Liver (tissue), 9 donors: Measurements from ENCODE around the gene MAPK8. TPM values are rescaled to one million over a fixed set of nuclear protein-coding genes. Genes with fewer than 3 reads are reported as not detected.

Experiments used
- DNase-seq: peaks from one replicate; pipeline ENCODE4 v3.0.0-alpha.2; 2017; ENCODE audit warnings: low spot score
- H3K27ac ChIP-seq, 2 donors: one replicate each; pipeline ENCODE4 v1.7.0; 2013; ENCODE audit warnings: inconsistent platforms in 2 of 2, low read length in 2 of 2, control low read depth in 1 of 2, low read depth in 1 of 2, mild to moderate bottlenecking in 1 of 2
- H3K27me3 ChIP-seq, 4 donors: one replicate each; pipeline versions ENCODE4 v1.6.1 to v1.7.0; 2013; ENCODE audit warnings: low read length in 3 of 4, inconsistent platforms in 1 of 4, mild to moderate bottlenecking in 1 of 4, moderate library complexity in 1 of 4; ENCODE audit not compliant: control insufficient read depth in 4 of 4, insufficient read depth in 4 of 4
- H3K36me3 ChIP-seq, 4 donors: one replicate each; pipeline versions ENCODE4 v1.6.1 to v1.7.0; 2013; ENCODE audit warnings: low read length in 3 of 4, mild to moderate bottlenecking in 3 of 4, low read depth in 1 of 4, moderate library complexity in 1 of 4; ENCODE audit not compliant: control insufficient read depth in 4 of 4, insufficient read depth in 3 of 4
- H3K4me1 ChIP-seq, 4 donors: one replicate each; pipeline versions ENCODE4 v1.6.1 to v1.7.0; 2013; ENCODE audit warnings: low read length in 3 of 4, mild to moderate bottlenecking in 3 of 4, moderate library complexity in 1 of 4; ENCODE audit not compliant: control insufficient read depth in 4 of 4, insufficient read depth in 4 of 4
- H3K4me3 ChIP-seq, 3 donors: one replicate each; pipeline versions ENCODE4 v1.6.1 to v1.7.0; 2013; ENCODE audit warnings: low read length in 3 of 3, control low read depth in 1 of 3, low read depth in 1 of 3, mild to moderate bottlenecking in 1 of 3
- H3K9ac ChIP-seq, 2 donors: one replicate each; pipeline ENCODE4 v1.7.0; 2013; ENCODE audit warnings: low read length in 2 of 2, mild to moderate bottlenecking in 2 of 2, moderate library complexity in 2 of 2, control low read depth in 1 of 2, low read depth in 1 of 2
- H3K9me3 ChIP-seq, 4 donors: one replicate each; pipeline versions ENCODE4 v1.6.1 to v1.7.0; 2013; ENCODE audit warnings: low read length in 3 of 4; ENCODE audit not compliant: control insufficient read depth in 4 of 4
- EGR1 ChIP-seq, 2 donors: IDR thresholded peaks; 2 replicates each; pipeline ENCODE4 v1.6.1; 2016 to 2018; ENCODE audit warnings: antibody characterized with exemption in 2 of 2, low read depth in 2 of 2
- FOXA1 ChIP-seq: IDR thresholded peaks from 2 replicates; pipeline ENCODE4 v1.6.1; 2016; ENCODE audit warnings: antibody characterized with exemption
- FOXA2 ChIP-seq: IDR thresholded peaks from 2 replicates; pipeline ENCODE4 v1.6.1; 2016; ENCODE audit warnings: antibody characterized with exemption
- GABPA ChIP-seq, 2 donors: IDR thresholded peaks in 1 of 2; conservative IDR thresholded peaks in 1 of 2; 2 replicates each; pipeline ENCODE4 v1.6.1; 2016; ENCODE audit warnings: antibody characterized with exemption in 2 of 2, mild to moderate bottlenecking in 1 of 2, moderate library complexity in 1 of 2
- HNF4A ChIP-seq, 2 donors: conservative IDR thresholded peaks; 2 replicates each; pipeline ENCODE4 v1.6.1; 2016; ENCODE audit warnings: antibody characterized with exemption in 2 of 2, mild to moderate bottlenecking in 2 of 2
- HNF4G ChIP-seq: IDR thresholded peaks from 2 replicates; pipeline ENCODE4 v1.6.1; 2016; ENCODE audit warnings: antibody characterized with exemption
- JUND ChIP-seq, 2 donors: IDR thresholded peaks; 2 replicates each; pipeline ENCODE4 v1.6.1; 2016; ENCODE audit warnings: antibody characterized with exemption in 2 of 2
- NR2F2 ChIP-seq: IDR thresholded peaks from 2 replicates; pipeline ENCODE4 v1.6.1; 2016; ENCODE audit warnings: antibody characterized with exemption
- RAD21 ChIP-seq, 2 donors: IDR thresholded peaks; 2 replicates each; pipeline ENCODE4 v1.6.1; 2016; ENCODE audit warnings: antibody characterized with exemption in 2 of 2, mild to moderate bottlenecking in 2 of 2
- RXRA ChIP-seq, 2 donors: IDR thresholded peaks; 2 replicates each; pipeline ENCODE4 v1.6.1; 2017 to 2018; ENCODE audit warnings: antibody characterized with exemption in 2 of 2, mild to moderate bottlenecking in 1 of 2
- SP1 ChIP-seq: IDR thresholded peaks from 2 replicates; pipeline ENCODE4 v1.6.1; 2018; ENCODE audit warnings: antibody characterized with exemption, mild to moderate bottlenecking
- TAF1 ChIP-seq: conservative IDR thresholded peaks from 2 replicates; pipeline ENCODE4 v1.6.1; 2016; ENCODE audit warnings: antibody characterized with exemption, mild to moderate bottlenecking
- YY1 ChIP-seq: IDR thresholded peaks from 2 replicates; pipeline ENCODE4 v1.6.1; 2016; ENCODE audit warnings: antibody characterized with exemption, mild to moderate bottlenecking
- WGBS: extraction: QIAGEN DNeasy Blood & Tissue Kit; methylation state at CpG from one replicate; pipeline ENCODE4 v1.1.7; 2013; 5-methylcytosine and 5-hydroxymethylcytosine counted together
- polyA plus RNA-seq, 2 donors: library from polyadenylated mRNA; stranded (reverse) in 1 of 2; unstranded in 1 of 2; fragments of 200-250 nt in 1 of 2; fragments of >200 nt in 1 of 2; fragmentation: Nextera tagmentation in 1 of 2; extraction: Ambion mirVana in 1 of 2; gene quantifications; one replicate each; pipeline versions ENCODE4 v1.2.1 to v1.2.3, GENCODE V29; 2013 to 2015
- total RNA-seq, 2 donors: library from RNA; depleted of rRNA; stranded (reverse); fragments of >200 nt; gene quantifications; one replicate each; pipeline ENCODE4 v1.2.3, GENCODE V29; 2014
- TF ChIP-seq, protein P1 (sequence below): IDR thresholded peaks from 2 replicates; pipeline ENCODE4 v1.6.1; 2016; ENCODE audit warnings: antibody characterized with exemption
- TF ChIP-seq, protein P2 (sequence below): IDR thresholded peaks from 2 replicates; pipeline ENCODE4 v1.6.1; 2016; ENCODE audit warnings: antibody characterized with exemption
- TF ChIP-seq, protein P3 (sequence below): IDR thresholded peaks from 2 replicates; pipeline ENCODE4 v1.6.1; 2016; ENCODE audit warnings: antibody characterized with exemption
- TF ChIP-seq, protein P4 (sequence below): IDR thresholded peaks from 2 replicates; pipeline ENCODE4 v1.6.1; 2016; ENCODE audit warnings: antibody characterized with exemption, mild to moderate bottlenecking
- TF ChIP-seq, protein P5 (sequence below): fragments of 150-350 bp; IDR thresholded peaks from 2 replicates; pipeline ENCODE4 v1.5.1; 2017; ENCODE audit warnings: improper control_type of control experiment, low read depth, low read length; ENCODE audit not compliant: missing input control
- donor health status: healthy.
- donor health status: healthy.
- donor health status: healthy.
- donor health status: healthy.
- donor health status: healthy.

Gene MAPK8
- total and polyA plus RNA-seq, 4 donors = 14.9 to 51.6 (median 24.8) TPM

DNA sequence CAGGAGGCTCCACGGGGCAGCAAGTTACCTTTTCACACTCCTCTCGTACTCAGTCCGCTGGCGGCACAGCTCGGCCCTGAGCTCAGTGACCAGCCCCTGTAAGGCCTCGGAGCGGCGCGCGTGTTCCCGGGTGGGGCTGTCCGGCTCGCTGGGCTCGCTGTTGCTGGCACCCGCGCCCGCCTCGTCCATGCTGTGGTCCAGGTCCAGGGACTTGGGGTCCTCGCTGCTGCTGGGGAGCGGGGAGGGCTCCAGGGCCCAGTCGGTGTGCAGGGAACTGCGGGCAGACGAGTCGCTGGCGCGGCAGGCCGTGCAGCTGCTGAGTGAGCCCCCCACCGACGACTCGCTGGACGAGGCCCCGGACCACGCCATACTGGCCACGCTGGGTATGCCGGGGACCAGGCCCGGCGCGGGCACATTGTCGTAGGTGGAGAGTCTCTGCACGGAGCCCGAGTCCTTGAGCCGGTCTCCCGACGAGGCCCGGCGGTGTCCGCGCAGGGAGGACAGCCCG lies 143.8 kb downstream of the MAPK8 start:
- Histone ChIP-seq H3K9ac (no peak overlapping the region), H3K9me3 (no peaks in the 10 kb centered on the region), H3K27me3 (no peaks in the 10 kb centered on the region), H3K27ac (no peak overlapping the region), H3K4me1 (no peaks in the 10 kb centered on the region), H3K36me3 (no peaks in the 10 kb centered on the region), H3K4me3 (no peak overlapping the region)
- WGBS = 95% methylated on average over 49 of the region's 49 CpGs
- no peak for DNase-seq
- TF ChIP-seq YY1 = no peak
- TF ChIP-seq TAF1 = no peak
- no peak for TF ChIP-seq RAD21 (IDR thresholded peaks at IDR 0.05)
- TF ChIP-seq, protein P1, sequence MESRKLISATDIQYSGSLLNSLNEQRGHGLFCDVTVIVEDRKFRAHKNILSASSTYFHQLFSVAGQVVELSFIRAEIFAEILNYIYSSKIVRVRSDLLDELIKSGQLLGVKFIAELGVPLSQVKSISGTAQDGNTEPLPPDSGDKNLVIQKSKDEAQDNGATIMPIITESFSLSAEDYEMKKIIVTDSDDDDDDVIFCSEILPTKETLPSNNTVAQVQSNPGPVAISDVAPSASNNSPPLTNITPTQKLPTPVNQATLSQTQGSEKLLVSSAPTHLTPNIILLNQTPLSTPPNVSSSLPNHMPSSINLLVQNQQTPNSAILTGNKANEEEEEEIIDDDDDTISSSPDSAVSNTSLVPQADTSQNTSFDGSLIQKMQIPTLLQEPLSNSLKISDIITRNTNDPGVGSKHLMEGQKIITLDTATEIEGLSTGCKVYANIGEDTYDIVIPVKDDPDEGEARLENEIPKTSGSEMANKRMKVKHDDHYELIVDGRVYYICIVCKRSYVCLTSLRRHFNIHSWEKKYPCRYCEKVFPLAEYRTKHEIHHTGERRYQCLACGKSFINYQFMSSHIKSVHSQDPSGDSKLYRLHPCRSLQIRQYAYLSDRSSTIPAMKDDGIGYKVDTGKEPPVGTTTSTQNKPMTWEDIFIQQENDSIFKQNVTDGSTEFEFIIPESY = no peak
- no peak for TF ChIP-seq SP1
- no peak for TF ChIP-seq NR2F2
- TF ChIP-seq, protein P2, sequence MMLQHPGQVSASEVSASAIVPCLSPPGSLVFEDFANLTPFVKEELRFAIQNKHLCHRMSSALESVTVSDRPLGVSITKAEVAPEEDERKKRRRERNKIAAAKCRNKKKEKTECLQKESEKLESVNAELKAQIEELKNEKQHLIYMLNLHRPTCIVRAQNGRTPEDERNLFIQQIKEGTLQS = no peak
- TF ChIP-seq, protein P3, sequence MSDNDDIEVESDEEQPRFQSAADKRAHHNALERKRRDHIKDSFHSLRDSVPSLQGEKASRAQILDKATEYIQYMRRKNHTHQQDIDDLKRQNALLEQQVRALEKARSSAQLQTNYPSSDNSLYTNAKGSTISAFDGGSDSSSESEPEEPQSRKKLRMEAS = no peak
- no peak for TF ChIP-seq JUND (IDR thresholded peaks at IDR 0.05)
- no peak for TF ChIP-seq FOXA2
- TF ChIP-seq HNF4A (conservative IDR thresholded peaks at IDR 0.05) = no peak
- no peak for TF ChIP-seq EGR1 (IDR thresholded peaks at IDR 0.05; ENCODE audit: low read depth in 2 of 2)
- TF ChIP-seq, protein P4, sequence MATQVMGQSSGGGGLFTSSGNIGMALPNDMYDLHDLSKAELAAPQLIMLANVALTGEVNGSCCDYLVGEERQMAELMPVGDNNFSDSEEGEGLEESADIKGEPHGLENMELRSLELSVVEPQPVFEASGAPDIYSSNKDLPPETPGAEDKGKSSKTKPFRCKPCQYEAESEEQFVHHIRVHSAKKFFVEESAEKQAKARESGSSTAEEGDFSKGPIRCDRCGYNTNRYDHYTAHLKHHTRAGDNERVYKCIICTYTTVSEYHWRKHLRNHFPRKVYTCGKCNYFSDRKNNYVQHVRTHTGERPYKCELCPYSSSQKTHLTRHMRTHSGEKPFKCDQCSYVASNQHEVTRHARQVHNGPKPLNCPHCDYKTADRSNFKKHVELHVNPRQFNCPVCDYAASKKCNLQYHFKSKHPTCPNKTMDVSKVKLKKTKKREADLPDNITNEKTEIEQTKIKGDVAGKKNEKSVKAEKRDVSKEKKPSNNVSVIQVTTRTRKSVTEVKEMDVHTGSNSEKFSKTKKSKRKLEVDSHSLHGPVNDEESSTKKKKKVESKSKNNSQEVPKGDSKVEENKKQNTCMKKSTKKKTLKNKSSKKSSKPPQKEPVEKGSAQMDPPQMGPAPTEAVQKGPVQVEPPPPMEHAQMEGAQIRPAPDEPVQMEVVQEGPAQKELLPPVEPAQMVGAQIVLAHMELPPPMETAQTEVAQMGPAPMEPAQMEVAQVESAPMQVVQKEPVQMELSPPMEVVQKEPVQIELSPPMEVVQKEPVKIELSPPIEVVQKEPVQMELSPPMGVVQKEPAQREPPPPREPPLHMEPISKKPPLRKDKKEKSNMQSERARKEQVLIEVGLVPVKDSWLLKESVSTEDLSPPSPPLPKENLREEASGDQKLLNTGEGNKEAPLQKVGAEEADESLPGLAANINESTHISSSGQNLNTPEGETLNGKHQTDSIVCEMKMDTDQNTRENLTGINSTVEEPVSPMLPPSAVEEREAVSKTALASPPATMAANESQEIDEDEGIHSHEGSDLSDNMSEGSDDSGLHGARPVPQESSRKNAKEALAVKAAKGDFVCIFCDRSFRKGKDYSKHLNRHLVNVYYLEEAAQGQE = no peak
- no peak for TF ChIP-seq RXRA (IDR thresholded peaks at IDR 0.05)
- TF ChIP-seq, protein P5, sequence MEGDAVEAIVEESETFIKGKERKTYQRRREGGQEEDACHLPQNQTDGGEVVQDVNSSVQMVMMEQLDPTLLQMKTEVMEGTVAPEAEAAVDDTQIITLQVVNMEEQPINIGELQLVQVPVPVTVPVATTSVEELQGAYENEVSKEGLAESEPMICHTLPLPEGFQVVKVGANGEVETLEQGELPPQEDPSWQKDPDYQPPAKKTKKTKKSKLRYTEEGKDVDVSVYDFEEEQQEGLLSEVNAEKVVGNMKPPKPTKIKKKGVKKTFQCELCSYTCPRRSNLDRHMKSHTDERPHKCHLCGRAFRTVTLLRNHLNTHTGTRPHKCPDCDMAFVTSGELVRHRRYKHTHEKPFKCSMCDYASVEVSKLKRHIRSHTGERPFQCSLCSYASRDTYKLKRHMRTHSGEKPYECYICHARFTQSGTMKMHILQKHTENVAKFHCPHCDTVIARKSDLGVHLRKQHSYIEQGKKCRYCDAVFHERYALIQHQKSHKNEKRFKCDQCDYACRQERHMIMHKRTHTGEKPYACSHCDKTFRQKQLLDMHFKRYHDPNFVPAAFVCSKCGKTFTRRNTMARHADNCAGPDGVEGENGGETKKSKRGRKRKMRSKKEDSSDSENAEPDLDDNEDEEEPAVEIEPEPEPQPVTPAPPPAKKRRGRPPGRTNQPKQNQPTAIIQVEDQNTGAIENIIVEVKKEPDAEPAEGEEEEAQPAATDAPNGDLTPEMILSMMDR = no peak
- TF ChIP-seq HNF4G = no peak
- TF ChIP-seq GABPA (IDR thresholded peaks at IDR 0.05 in 1 of 2, conservative IDR thresholded peaks at IDR 0.05 in 1 of 2) = no peak
- no peak for TF ChIP-seq FOXA1
